CD4-positive, CD25-positive, alpha-beta regulatory T cell (primary cell): ENCODE results near the gene MRTFA. TPM values are rescaled to one million over a fixed set of nuclear protein-coding genes. Genes with fewer than 3 reads are reported as not detected.
"Not testable (repeated sequence)": the region's sequence is repeated elsewhere in the genome, so short reads cannot be mapped to it uniquely, and the experiment has no call there.

Source experiments
- ATAC-seq, 2 donors: fragments of 150-1000 bp; cut with Tn5 transposase; one replicate each; pipeline ENCODE4 v1.10.0; 2021; ENCODE audit warnings: low read depth in 2 of 2, moderate number of reproducible peaks in 2 of 2, moderate library complexity in 1 of 2
- DNase-seq, 3 donors: peaks; one replicate each; pipeline versions ENCODE4 v3.0.0 to v3.0.0-alpha.2; 2012 to 2022; ENCODE audit warnings: mixed read lengths in 1 of 3
- H3K27ac ChIP-seq: one replicate; pipeline ENCODE4 v1.7.0; 2013; ENCODE audit warnings: mild to moderate bottlenecking, low read length; ENCODE audit not compliant: insufficient read depth, poor library complexity, severe bottlenecking
- H3K27me3 ChIP-seq: one replicate; pipeline ENCODE4 v1.7.0; 2013; ENCODE audit warnings: low read length; ENCODE audit not compliant: control insufficient read depth, insufficient read depth
- H3K36me3 ChIP-seq: one replicate; pipeline ENCODE4 v1.7.0; 2013; ENCODE audit warnings: mild to moderate bottlenecking, low read length, moderate library complexity; ENCODE audit not compliant: control insufficient read depth, insufficient read depth
- H3K4me1 ChIP-seq: 2 replicates; pipeline ENCODE4 v1.7.0; 2013; ENCODE audit warnings: mild to moderate bottlenecking, low read length; ENCODE audit not compliant: insufficient read depth, control insufficient read depth, poor library complexity, severe bottlenecking
- H3K4me3 ChIP-seq: one replicate; pipeline ENCODE4 v1.7.0; 2013; ENCODE audit warnings: low read depth, mild to moderate bottlenecking, low read length, moderate library complexity
- H3K9me3 ChIP-seq, 2 experiments: 1 replicate in 1 of 2; 2 replicates in 1 of 2; pipeline ENCODE4 v1.7.0; 2013; ENCODE audit warnings: low read length in 2 of 2, mild to moderate bottlenecking in 1 of 2, moderate library complexity in 1 of 2; ENCODE audit not compliant: control insufficient read depth in 2 of 2
- H3K27ac Mint-ChIP-seq, 3 donors: one replicate each; pipeline ENCODE4 v1.8.0; 2020 to 2022; ENCODE audit warnings: mild to moderate bottlenecking in 3 of 3, mixed read lengths in 3 of 3, moderate library complexity in 2 of 3
- H3K27me3 Mint-ChIP-seq: one replicate; pipeline ENCODE4 v1.8.0; 2022; ENCODE audit warnings: mild to moderate bottlenecking, mixed read lengths
- H3K36me3 Mint-ChIP-seq: one replicate; pipeline ENCODE4 v1.8.0; 2020; ENCODE audit warnings: mixed read lengths
- H3K4me1 Mint-ChIP-seq, 4 donors: one replicate each; pipeline ENCODE4 v1.8.0; 2020 to 2022; ENCODE audit warnings: mixed read lengths in 4 of 4, mild to moderate bottlenecking in 1 of 4
- H3K4me3 Mint-ChIP-seq, 4 donors: one replicate each; pipeline ENCODE4 v1.8.0; 2020 to 2022; ENCODE audit warnings: mild to moderate bottlenecking in 4 of 4, mixed read lengths in 4 of 4, moderate library complexity in 3 of 4
- H3K9me3 Mint-ChIP-seq, 7 donors: one replicate each; pipeline ENCODE4 v1.8.0; 2020 to 2022; ENCODE audit warnings: mixed read lengths in 7 of 7, mild to moderate bottlenecking in 3 of 7, moderate library complexity in 2 of 7
- polyA plus RNA-seq, 4 donors: library from polyadenylated mRNA; unstranded; fragments of 300-500 nt; fragmentation: Illumina TruSeq; gene quantifications; one replicate each; pipeline ENCODE4 v1.2.3, GENCODE V29; 2021
- total RNA-seq: library from RNA; stranded (reverse); gene quantifications from one replicate; pipeline ENCODE4 v1.2.3, GENCODE V29; 2022

Gene MRTFA
- total and polyA plus RNA-seq, 5 donors from 2014 or later, result 11.3 to 94.5 (median 16.4) TPM

- ATAC-seq, result no peak
- H3K27me3 ChIP-seq, result no peaks in the 10 kb centered on the region
- peak overlapping the region; percentile 67 for H3K4me3 ChIP-seq
- peaks cover 6% of the 10 kb centered on the region for H3K27me3 Mint-ChIP-seq
- H3K4me3 Mint-ChIP-seq, result peak overlapping the region; percentile 93 to 98 (median 94)
- H3K36me3 Mint-ChIP-seq, result no peaks in the 10 kb centered on the region
- peaks cover 33% of the 10 kb centered on the region for H3K4me1 ChIP-seq
- H3K9me3 Mint-ChIP-seq, result no peaks in the 10 kb centered on the region
- no peaks in the 10 kb centered on the region for H3K9me3 ChIP-seq
- H3K27ac Mint-ChIP-seq, result peak overlapping the region in 1 of 3 donors; percentile 52
- H3K36me3 ChIP-seq, result no peaks in the 10 kb centered on the region
- H3K4me1 Mint-ChIP-seq, result peaks cover 23 to 66% (median 42%) of the 10 kb centered on the region in 4 donors
- H3K27ac ChIP-seq, result no peak overlapping the region
- no peak for DNase-seq
Observed at GRCh38 chr22:40634119-40634903, 2.2 kb downstream of the MRTFA start.

DNA sequence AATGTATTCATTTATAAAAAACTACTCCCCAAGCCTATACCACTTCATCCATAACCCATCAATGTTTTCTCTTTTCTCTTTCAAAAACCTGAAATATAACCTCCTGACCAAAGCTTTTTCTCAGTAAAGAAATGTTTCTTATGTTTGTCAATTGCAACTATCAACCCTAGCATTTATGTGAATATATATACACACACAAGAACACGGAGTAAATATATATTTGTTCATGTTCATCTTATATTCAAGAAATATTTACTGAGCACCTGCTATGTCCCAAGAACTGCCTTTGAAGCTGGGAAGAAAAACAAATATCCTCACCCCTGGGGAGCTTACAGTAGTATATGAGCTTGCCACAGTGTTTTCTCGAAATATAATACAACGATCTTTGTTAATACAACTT lies 3.5 kb downstream of the MRTFA start:
- Histone ChIP-seq H3K27me3 (no peaks in the 10 kb centered on the region), H3K4me1 (peaks cover 30% of the 10 kb centered on the region), H3K9me3 (no peaks in the 10 kb centered on the region), H3K36me3 (no peaks in the 10 kb centered on the region), H3K27ac (no peak overlapping the region), H3K4me3 (no peak overlapping the region)
- peak overlapping the region in 1 of 3 donors; percentile 27 for H3K27ac Mint-ChIP-seq
- H3K9me3 Mint-ChIP-seq, result no peaks in the 10 kb centered on the region
- peaks cover 23 to 75% (median 47%) of the 10 kb centered on the region in 4 donors for H3K4me1 Mint-ChIP-seq
- DNase-seq, result no peak
- peaks cover 6% of the 10 kb centered on the region for H3K27me3 Mint-ChIP-seq
- ATAC-seq, result no peak
- peak overlapping the region in 2 of 4 donors; percentile 47 to 98 for H3K4me3 Mint-ChIP-seq
- H3K36me3 Mint-ChIP-seq, result peaks cover 4% of the 10 kb centered on the region

GRCh38 chr22:40631925-40632324 lies 4.6 kb downstream of the MRTFA start:
- no peak for DNase-seq
- no peaks in the 10 kb centered on the region for H3K27me3 Mint-ChIP-seq
- Histone ChIP-seq H3K36me3 (no peaks in the 10 kb centered on the region), H3K4me1 (peaks cover 19% of the 10 kb centered on the region), H3K27ac (no peak overlapping the region), H3K9me3 (no peaks in the 10 kb centered on the region), H3K27me3 (no peaks in the 10 kb centered on the region), H3K4me3 (no peak overlapping the region)
- H3K4me1 Mint-ChIP-seq, result peaks cover 18 to 79% (median 52%) of the 10 kb centered on the region in 4 donors
- ATAC-seq, result no peak
- H3K9me3 Mint-ChIP-seq, result no peaks in the 10 kb centered on the region
- peaks cover 4% of the 10 kb centered on the region for H3K36me3 Mint-ChIP-seq
- H3K4me3 Mint-ChIP-seq, result no peak overlapping the region
- no peak overlapping the region for H3K27ac Mint-ChIP-seq

DNA sequence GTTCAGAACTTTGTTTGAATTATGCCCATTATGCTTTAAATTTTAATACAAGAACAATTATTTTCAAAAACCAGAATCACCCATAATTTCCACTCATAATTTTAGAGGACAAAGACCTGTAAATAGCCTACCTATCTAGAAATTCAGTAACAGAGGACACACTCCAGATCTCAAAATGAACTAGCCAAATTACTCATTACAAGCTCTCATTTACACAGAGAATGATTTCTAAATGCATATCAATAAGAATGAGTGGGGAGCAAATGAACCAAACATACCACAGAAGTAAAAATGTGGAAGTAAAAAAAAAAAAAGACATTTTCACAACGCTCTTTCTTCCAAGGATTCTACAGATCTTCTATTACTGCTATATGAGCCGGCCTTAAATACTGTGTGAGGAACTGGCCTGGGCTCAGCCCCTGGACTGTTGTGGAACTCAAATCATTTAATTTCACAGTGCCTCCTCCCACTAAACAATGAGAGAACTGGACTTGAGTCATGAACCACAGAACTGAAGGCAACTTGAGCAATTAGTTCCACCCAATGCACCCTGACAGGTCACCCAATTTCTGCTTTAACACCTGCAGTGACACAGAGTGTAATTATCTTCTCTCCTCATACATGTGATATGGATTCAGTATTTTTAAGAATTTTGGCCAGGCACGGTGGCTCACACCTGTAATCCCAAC lies 8.0 kb downstream of the MRTFA start:
- peak overlapping the region in 1 of 3 donors; percentile 6 for H3K27ac Mint-ChIP-seq
- H3K4me3 Mint-ChIP-seq, result no peak overlapping the region
- Histone ChIP-seq H3K27me3 (no peaks in the 10 kb centered on the region), H3K4me1 (peaks cover 8% of the 10 kb centered on the region), H3K9me3 (no peaks in the 10 kb centered on the region), H3K36me3 (no peaks in the 10 kb centered on the region), H3K27ac (no peak overlapping the region), H3K4me3 (no peak overlapping the region)
- DNase-seq, result no peak
- H3K27me3 Mint-ChIP-seq, result no peaks in the 10 kb centered on the region
- peaks cover 7% of the 10 kb centered on the region for H3K36me3 Mint-ChIP-seq
- H3K4me1 Mint-ChIP-seq, result peaks cover 15 to 66% (median 41%) of the 10 kb centered on the region in 4 donors
- ATAC-seq, result no peak
- H3K9me3 Mint-ChIP-seq, result peaks cover 0 to 3% (median 0%) of the 10 kb centered on the region in 7 donors

GRCh38 chr22:40627612-40628011 lies 8.9 kb downstream of the MRTFA start:
- Mint-ChIP-seq H3K4me3 (no peak overlapping the region), H3K36me3 (peaks cover 10% of the 10 kb centered on the region), H3K9me3 (peaks cover 0 to 3% (median 0%) of the 10 kb centered on the region in 7 donors), H3K27me3 (no peaks in the 10 kb centered on the region), H3K27ac (peak overlapping the region in 1 of 3 donors; percentile 26), H3K4me1 (peaks cover 15 to 58% (median 35%) of the 10 kb centered on the region in 4 donors)
- ATAC-seq, result no peak
- Histone ChIP-seq H3K27me3 (no peaks in the 10 kb centered on the region), H3K36me3 (no peaks in the 10 kb centered on the region), H3K4me1 (peaks cover 3% of the 10 kb centered on the region), H3K27ac (no peak overlapping the region), H3K9me3 (no peaks in the 10 kb centered on the region), H3K4me3 (no peak overlapping the region)
- DNase-seq, result no peak

DNA sequence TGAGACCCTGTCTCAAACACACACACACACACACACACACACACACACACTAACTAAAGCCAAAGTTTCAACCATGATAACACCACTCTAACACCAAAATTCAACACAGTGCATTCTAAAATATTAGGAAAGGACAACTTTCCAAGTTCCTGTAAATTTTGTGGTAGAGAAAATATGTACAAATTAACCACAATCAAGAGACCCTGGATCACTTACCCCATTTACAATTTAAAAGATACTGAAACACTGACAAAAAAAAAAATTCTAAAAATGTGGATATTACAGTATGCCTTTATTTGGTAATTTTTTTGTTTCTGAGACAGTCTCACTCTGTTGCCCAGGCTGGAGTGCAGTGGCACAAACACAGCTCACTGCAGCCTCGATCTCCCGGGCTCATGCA lies 9.7 kb downstream of the MRTFA start:
- Mint-ChIP-seq H3K4me3 (no peak overlapping the region), H3K9me3 (peaks cover 0 to 3% (median 0%) of the 10 kb centered on the region in 7 donors), H3K4me1 (peaks cover 16 to 54% (median 33%) of the 10 kb centered on the region in 4 donors), H3K36me3 (peaks cover 14% of the 10 kb centered on the region), H3K27ac (peak overlapping the region in 1 of 3 donors; percentile 32), H3K27me3 (no peaks in the 10 kb centered on the region)
- DNase-seq (no peak), ATAC-seq (no peak)
- no peaks in the 10 kb centered on the region for H3K9me3 ChIP-seq
- no peaks in the 10 kb centered on the region for H3K4me1 ChIP-seq
- no peak overlapping the region for H3K27ac ChIP-seq
- H3K4me3 ChIP-seq, result no peak overlapping the region
- no peaks in the 10 kb centered on the region for H3K27me3 ChIP-seq
- no peaks in the 10 kb centered on the region for H3K36me3 ChIP-seq

- DNase-seq, H3K27me3 ChIP-seq, H3K9me3 Mint-ChIP-seq, H3K27me3 Mint-ChIP-seq, H3K27ac ChIP-seq, H3K4me3 ChIP-seq, H3K9me3 ChIP-seq, H3K4me1 ChIP-seq, H3K4me3 Mint-ChIP-seq, H3K36me3 ChIP-seq, ATAC-seq: not testable (repeated sequence)
- Mint-ChIP-seq H3K36me3 (peaks cover 20% of the 10 kb centered on the region), H3K4me1 (peaks cover 17 to 49% (median 26%) of the 10 kb centered on the region in 4 donors), H3K27ac (peak overlapping the region in 1 of 3 donors; percentile 32)
Observed at GRCh38 chr22:40625794-40626193, 10.7 kb downstream of the MRTFA start.
